NCI-H1092 treated with DMSO at 0.1 percent for 48 hours (cell line): ENCODE data around the gene ECSIT.
"Not testable (repeated sequence)": the region's sequence is repeated elsewhere in the genome, so short reads cannot be mapped to it uniquely, and the experiment has no call there.

Experiments used
- DNase-seq: peaks from one replicate; lab custom pipeline; 2025; lab: John Stamatoyannopoulos, UW

Gene ECSIT

GRCh38 chr19:11478167-11479089 is 50.5 kb downstream of the ECSIT start:
- no peak for DNase-seq

GRCh38 chr19:11475861-11476260 is 53.1 kb downstream of the ECSIT start:
- DNase-seq: no peak

GRCh38 chr19:11475343-11475742 is 53.6 kb downstream of the ECSIT start:
- DNase-seq: not testable (repeated sequence)

GRCh38 chr19:11473725-11474124 is 55.2 kb downstream of the ECSIT start:
- DNase-seq: no peak

DNA sequence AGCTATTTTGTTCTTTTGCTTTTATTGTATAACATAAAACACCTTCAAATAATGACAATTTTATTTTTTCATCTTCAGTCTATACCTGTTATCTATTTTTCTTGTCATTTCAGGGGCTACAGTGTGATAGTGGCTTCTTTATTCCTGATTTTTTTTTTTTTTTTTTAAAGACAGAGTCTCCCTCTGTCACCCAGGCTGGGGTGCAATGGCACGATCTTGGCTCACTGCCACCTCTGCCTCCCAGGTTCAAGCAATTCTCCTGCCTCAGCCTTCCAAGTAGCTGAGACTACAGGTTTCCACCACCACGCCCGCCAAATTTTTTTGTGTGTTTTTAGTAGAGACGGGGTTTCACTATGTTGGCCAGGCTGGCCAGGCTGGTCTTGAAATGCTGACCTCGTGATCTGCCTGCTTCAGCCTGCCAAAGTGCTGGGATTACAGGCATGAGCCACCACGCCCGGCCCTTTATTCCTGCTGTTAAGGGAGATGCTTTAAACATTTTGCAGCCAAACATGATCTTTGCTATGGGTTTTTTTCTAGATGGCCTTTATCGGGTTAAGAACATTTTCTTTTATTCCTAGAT is 60.6 kb downstream of the ECSIT start:
- DNase-seq: not testable (repeated sequence)

GRCh38 chr19:11465600-11465999 is 63.3 kb downstream of the ECSIT start:
- DNase-seq: no peak

- DNase-seq: no peak
Measured at GRCh38 chr19:11464333-11465265, 64.3 kb downstream of the ECSIT start.

DNA sequence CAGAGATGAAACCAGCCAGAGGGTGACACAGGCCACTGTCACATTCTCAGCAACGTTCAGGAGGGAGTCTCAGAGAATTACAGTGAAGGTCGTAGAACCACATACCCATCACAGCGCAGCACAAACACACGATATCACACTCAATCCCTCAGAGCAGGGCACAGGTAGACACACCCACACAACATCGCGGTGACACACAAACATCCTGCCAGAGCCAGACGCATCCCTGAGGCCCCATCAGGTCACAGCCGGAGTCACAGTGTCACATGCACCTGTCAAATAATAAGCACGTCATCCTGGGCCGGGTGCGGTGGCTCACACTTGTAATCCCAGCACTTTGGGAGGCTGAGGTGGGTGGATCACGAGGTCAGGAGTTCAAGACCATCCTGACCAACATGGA is 65.5 kb downstream of the ECSIT start:
- DNase-seq: no peak

DNA sequence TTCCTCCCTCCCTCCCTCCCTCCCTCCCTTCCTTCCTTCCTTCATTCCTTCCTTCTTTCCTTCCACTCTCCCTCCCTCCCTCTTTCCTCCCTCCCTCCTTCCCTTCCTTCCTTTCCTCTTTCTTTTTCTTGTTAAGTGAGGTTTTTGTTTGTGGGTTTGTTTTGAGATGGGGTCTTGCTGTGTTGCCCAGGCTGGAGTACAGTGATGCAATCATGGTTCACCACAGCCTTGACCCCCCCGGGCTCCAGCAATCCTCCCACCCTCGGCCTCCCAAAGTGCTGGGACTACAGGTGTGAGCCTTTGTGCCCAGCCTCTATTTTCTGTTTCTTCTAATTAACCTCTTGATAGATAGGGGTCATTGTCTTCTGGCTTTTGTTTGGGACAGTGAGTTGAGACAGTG is 67.5 kb downstream of the ECSIT start:
- no peak for DNase-seq

DNA sequence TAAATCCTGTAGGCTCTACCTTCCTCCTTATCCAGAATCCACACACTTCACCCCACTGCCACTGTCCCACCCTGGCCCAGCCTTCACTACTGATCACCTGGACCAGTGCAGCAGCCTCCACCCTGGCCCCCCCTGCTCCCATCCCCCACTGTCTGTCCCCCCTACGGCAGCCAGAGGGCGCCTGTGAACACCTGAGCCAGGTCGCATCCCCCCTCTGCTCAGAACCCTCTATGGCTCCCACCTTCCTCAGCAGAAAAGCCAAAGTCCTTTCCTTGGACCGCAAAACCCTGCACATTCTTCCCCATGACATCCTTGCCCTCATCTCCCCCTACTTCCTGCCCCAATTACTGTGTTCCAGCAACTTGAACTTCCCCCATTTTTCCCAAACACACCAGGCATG is 68.7 kb downstream of the ECSIT start:
- no peak for DNase-seq

GRCh38 chr19:11458912-11459311 is 70.0 kb downstream of the ECSIT start:
- DNase-seq: not testable (repeated sequence)

DNA sequence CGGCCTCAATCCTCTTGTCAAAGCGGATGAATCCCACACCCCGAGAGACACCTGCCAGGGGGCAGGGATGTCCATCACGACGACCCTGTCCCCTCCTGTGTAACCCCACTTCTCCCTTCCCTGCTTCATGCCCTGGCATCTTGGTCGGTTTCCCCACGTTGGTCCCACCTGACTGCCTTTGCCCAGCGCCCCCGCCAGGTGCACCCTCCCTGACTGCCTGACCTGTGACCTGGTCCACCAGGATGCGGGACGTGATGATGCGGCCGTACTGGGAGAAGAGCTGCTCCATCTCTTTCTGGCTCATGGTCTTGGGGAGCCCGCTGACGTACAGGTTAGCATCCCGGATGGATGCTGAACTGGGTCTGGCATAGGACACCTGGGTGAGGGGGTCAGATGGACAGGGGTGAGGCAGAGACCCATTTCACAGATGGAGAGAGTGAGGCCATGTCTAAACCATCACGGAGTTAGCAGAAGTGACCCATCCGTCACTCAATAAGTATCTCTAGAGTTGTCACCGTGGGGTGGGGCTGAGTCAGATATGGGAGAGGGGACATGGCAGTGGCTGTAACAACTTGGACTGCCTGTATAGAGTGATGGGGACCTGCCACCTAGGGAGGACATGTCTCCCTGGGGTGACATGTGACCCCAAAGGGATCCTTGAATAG is 70.6 kb downstream of the ECSIT start:
- DNase-seq: no peak

DNA sequence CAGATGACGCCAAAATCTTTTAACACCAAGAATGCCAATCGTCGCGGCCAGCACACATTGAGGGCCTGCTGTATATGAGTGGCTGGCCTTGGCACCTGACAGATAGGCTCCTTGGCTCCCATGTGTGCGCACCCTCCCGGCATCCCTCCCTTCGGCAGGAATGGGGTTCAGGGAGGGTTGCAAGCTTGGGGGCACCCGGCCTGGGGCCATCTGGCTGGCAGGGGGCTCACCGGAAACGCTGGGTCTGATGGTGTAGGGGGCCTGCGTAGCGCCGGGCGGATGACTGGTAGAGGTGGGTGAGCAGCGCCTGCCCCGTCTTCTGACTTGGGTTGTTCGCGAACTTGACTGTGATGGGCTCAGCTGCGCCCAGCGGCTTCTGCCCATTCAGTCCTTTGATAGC is 71.1 kb downstream of the ECSIT start:
- DNase-seq: no peak

DNA sequence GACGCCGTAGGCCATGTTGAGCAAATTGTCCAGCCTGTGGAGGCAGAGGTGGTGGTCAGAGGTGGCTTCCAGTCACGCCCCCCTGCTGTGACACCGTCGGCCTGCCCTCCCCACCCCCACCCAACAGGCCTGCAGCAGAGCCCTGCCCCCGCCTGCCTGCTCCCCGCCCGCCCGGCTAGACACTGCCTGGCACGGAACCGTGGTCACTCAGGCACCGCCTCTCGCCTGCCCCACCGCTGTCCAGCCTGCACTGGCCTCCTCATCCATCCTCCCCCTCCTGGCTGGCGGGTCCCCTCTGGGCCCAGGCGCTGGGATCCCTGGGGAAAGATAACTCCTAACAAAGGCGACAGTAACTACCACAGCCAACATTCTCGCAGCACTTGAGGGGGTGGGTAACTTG is 71.8 kb downstream of the ECSIT start:
- no peak for DNase-seq

GRCh38 chr19:11456659-11457058 is 72.3 kb downstream of the ECSIT start:
- DNase-seq: no peak
